GM21786 (cell line): ENCODE measurements around the gene CDCA5.

Experiments used
- ATAC-seq: cut with Tn5 transposase; IDR thresholded peaks from one replicate; pipeline ENCODE4 v1.9.1; 2021; ENCODE audit not compliant: unreplicated experiment

CDCA5 gene

GRCh38 chr11:65077451-65077850 lies 6.4 kb downstream of the CDCA5 start:
- ATAC-seq: no peak

- no peak for ATAC-seq
Measured at GRCh38 chr11:65072631-65072966, 11.2 kb downstream of the CDCA5 start.

GRCh38 chr11:65071907-65072630 lies 11.8 kb downstream of the CDCA5 start:
- no peak for ATAC-seq

- ATAC-seq: no peak
Measured at GRCh38 chr11:65069217-65069616, 14.6 kb downstream of the CDCA5 start.

GRCh38 chr11:65067446-65067845 lies 16.4 kb downstream of the CDCA5 start:
- no peak for ATAC-seq

- ATAC-seq: no peak
Measured at GRCh38 chr11:65066805-65067291, 17.0 kb downstream of the CDCA5 start.

- no peak for ATAC-seq
Measured at GRCh38 chr11:65066315-65066714, 17.5 kb downstream of the CDCA5 start.

GRCh38 chr11:65065851-65066250 lies 18.0 kb downstream of the CDCA5 start:
- no peak for ATAC-seq

- ATAC-seq: no peak
Measured at GRCh38 chr11:65064847-65065240, 19.0 kb downstream of the CDCA5 start.

- no peak for ATAC-seq
Measured at GRCh38 chr11:65063532-65063931, 20.3 kb downstream of the CDCA5 start.

GRCh38 chr11:65060913-65061408 lies 22.9 kb downstream of the CDCA5 start:
- no peak for ATAC-seq

- no peak for ATAC-seq
Measured at GRCh38 chr11:65059959-65060824, 23.6 kb downstream of the CDCA5 start.

- no peak for ATAC-seq
Measured at GRCh38 chr11:65059523-65059922, 24.3 kb downstream of the CDCA5 start.

GRCh38 chr11:65058419-65059054 lies 25.3 kb downstream of the CDCA5 start, which contains the start of gene NAALADL1:
Gene NAALADL1 (minus strand): TSS chr11:65058553. CDS start chr11:65058521, 32 bp downstream.
- no peak for ATAC-seq

GRCh38 chr11:65058012-65058411 lies 25.8 kb downstream of the CDCA5 start:
- ATAC-seq: no peak

- no peak for ATAC-seq
Measured at GRCh38 chr11:65057526-65057925, 26.3 kb downstream of the CDCA5 start.

GRCh38 chr11:65056999-65057398 lies 26.8 kb downstream of the CDCA5 start:
- no peak for ATAC-seq

GRCh38 chr11:65055538-65055937 lies 28.3 kb downstream of the CDCA5 start:
- no peak for ATAC-seq

- no peak for ATAC-seq
Measured at GRCh38 chr11:65053827-65054508, 29.9 kb downstream of the CDCA5 start.

GRCh38 chr11:65051398-65051858 lies 32.4 kb downstream of the CDCA5 start:
- ATAC-seq: no peak
